HG03135 (cell line): Measurements from ENCODE around the gene NMS.
"Not testable (repeated sequence)": the region's sequence is repeated elsewhere in the genome, so short reads cannot be mapped to it uniquely, and the experiment has no call there.

ENCODE experiments used
- ATAC-seq: cut with Tn5 transposase; IDR thresholded peaks from one replicate; pipeline ENCODE4 v1.9.1; 2021; ENCODE audit warnings: mild to moderate bottlenecking, moderate library complexity; ENCODE audit not compliant: unreplicated experiment

Gene NMS, protein sequence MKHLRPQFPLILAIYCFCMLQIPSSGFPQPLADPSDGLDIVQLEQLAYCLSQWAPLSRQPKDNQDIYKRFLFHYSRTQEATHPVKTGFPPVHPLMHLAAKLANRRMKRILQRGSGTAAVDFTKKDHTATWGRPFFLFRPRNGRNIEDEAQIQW

GRCh38 chr2:100470182-100470581, at the start of gene NMS:
TSS of gene NMS (plus strand) at chr2:100470482. CDS start at chr2:100470489, 7 bp downstream.
- ATAC-seq, result no peak

DNA sequence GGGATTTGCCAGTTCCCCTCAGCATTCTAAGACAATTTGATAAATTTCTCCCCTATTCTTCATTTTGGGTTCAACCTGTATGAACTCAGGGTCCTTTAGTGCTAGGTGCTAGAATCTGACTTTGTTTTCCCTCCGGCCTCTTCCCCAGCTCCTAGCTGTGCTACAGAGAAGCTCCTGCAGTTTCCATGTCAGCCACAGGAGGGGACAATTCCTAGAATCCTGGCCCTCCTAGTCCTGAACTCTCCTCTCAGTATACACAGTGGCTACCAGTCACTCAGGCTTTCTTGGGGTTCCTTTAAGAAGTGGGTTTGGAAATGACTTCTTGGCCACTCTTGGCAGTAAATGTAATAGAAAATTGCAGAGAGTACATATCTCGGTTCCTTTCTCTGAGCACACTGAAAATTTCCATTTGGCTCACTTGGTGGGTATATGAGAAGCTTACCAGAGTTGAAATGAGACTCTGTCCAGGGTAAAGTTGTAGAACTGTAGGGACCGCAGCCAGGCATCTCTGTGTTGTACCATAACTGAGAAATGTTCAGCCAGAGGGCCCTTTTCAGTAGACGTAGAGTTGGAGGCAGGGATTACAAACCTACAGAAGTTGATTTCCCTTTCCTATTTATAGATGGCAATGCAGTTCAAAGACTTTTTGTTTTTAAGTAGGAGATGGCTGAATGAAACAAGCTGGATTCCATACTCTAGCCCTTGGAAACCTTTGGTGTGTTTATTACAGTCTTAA, 47.8 kb upstream of the NMS start:
- ATAC-seq, result no peak

- no peak for ATAC-seq
These were observed 46.7 kb upstream of the NMS start for GRCh38 chr2:100423631-100424030.

DNA sequence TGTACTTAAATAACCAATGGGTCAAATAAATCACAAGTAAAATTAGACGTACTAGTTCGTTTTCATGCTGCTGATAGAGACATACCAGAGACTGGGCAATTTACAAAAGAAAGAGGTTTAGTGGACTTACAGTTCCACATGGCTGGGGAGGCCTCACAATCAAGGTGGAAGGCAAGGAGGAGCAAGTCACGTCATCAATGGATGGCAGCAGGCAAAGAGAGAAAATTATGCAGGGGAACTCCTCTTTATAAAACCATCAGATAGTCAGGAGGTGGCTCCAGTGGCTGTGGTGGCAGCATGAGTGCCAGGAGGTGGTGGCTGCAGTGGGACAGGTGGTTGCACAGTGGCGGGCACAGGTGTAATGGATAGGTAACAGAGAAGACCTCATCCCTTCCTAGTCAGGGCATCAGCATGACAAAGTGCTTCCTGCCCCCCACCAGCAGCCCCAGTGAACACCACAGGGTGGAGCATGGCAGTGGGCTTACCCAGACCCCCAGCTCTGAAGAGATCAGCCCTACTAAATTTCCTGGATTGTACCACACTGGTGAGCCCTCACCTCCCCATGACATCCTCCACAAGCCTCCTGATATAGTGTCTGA, 45.9 kb upstream of the NMS start:
- ATAC-seq, result no peak

DNA sequence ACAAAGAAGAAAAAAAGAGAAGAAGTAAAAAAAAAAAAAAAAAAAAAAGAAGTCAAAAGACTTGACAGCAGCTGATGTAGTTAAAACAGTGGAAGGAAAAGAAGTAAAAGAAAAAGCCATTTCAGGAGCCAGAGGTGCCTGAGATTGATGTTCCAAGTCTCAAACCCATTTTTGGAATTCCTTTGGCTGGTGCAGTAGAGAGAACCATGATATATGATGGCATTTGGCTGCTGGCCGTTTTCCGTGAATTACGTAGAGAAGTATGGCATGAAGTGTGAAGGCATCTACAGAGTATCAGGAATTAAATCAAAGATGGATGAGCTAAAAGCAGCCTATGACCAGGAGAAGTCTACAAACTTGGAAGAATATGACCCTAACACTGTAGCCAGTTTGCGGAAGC, 45.2 kb upstream of the NMS start:
- no peak for ATAC-seq

GRCh38 chr2:100425573-100426383, 44.5 kb upstream of the NMS start:
- ATAC-seq, result no peak

- no peak for ATAC-seq
These were observed 43.9 kb upstream of the NMS start for GRCh38 chr2:100426384-100426720.

- no peak for ATAC-seq
These were observed 43.2 kb upstream of the NMS start for GRCh38 chr2:100427111-100427510.

DNA sequence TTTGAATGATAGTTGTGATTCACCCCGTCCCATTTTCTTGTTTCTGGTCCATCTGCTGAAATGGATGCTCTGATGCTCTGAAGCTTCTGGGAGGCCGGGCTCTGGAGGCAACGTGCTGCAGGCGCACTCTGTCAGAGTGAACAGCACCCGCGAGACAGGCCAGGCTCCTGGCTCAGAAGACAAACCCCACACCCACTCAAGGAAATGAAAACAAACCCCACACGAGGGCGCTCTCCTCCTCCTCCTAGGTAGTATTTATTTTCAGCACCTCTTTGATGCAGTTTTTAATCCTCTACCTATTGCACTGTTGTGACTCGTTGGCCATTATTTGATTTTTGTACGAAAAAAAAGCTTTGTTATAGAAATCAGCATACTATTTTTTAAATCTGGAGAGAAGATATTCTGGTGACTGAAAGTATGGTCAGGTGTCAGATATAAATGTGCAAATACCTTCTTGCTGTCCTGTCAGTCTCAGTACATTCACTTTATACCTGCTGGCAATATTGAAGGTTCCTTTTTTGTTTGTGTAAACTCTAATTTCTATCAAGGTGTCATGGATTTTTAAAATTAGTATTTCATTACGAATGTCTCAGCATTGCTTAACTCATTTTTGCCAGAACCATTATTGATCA, 42.5 kb upstream of the NMS start:
- no peak for ATAC-seq

GRCh38 chr2:100429726-100430125, 40.6 kb upstream of the NMS start:
- ATAC-seq, result no peak

- ATAC-seq, result no peak
These were observed 32.5 kb upstream of the NMS start for GRCh38 chr2:100437751-100438150.

- no peak for ATAC-seq
These were observed 23.6 kb upstream of the NMS start for GRCh38 chr2:100446696-100447095.

DNA sequence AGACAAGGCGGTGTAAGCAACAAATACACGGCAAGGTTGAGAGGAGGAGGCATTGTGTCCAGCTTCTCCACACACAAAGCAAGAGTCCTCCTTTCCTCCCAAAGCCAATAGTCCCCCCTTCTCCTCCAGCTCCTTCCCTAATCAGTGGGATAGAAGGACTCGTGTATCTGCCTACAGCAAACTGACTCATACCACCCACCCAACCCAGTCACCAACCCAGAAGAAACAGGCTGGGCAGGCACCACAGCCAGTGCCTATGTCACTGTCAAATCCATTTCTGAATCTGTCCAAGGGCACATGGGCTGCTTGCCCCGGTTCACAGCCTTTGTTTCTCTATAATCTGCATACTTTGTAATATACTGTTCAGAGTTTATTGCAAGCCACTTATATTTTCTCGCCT, 19.2 kb upstream of the NMS start:
- ATAC-seq, result no peak

DNA sequence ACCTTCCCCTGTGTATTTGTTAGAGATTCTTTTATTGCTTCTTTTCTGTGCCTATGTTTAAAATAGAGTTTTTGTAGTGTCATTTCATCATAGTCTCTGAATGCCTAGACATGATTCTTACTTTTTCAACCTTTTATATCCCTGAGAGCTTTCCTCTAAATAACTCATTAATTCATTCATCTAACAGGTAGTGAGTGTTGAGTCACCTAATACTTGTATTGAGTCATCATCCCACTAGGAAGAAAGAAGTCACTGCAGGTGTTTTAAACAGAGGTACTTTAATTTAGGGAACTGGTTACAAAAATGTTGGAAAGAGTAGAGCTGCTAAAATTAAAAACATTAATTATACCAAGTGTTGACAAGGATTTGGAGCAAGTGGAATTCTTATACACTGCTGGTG, 18.5 kb upstream of the NMS start:
- no peak for ATAC-seq

DNA sequence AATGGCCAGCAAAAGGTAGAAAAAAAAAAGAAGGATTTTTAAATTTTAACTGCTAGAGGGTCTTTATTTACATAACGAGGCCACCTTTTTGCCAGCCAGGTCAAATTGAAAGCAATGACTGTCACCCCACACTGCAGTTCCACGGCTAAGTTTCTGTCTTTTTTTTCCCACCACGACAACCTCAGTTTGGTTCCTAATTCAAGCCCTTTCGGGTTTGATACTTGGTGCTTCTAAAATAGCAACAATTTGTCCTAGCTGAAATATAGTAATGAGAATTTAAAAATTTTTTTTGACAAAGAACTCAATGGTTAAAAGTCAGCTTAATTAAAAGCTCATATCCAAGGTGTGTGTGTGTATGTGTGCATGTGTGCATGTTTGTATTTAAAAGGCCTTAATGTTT, 16.4 kb upstream of the NMS start:
- no peak for ATAC-seq

- not testable (repeated sequence) for ATAC-seq
These were observed 13.9 kb upstream of the NMS start for GRCh38 chr2:100456357-100456756.

DNA sequence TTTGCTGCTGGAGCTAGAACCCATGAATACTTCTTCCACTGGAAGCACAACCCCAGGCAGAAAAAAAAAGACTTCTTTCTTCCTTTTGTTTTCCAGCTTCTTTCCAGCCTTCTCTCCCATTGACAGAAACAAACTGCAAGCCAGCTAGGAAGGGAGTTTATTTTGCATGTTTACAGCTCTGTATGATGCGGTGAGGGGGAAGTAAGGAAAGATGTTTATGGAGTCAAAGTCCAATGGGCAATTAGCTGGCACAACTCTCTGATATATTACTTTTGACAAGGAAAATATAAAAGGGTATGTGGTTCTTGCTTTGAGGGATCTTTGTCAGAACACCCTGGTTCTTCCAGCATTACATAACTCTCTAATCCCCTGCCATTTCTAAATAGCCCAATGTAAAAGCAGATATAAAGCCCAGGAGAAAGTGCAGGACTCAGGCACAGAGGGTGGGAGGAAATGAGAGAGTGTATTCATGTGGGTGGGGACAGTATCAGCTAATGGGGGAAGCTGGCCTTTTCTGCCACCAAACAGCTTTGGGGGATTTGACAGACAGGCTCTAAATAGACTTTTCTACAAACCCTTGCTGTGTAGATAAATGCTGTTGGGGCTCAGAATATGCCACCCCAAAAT, 9.3 kb upstream of the NMS start:
- no peak for ATAC-seq

GRCh38 chr2:100470898-100471514, 724 bp downstream of the NMS start:
- ATAC-seq, result no peak

GRCh38 chr2:100476606-100477005, 6.3 kb downstream of the NMS start:
- no peak for ATAC-seq

DNA sequence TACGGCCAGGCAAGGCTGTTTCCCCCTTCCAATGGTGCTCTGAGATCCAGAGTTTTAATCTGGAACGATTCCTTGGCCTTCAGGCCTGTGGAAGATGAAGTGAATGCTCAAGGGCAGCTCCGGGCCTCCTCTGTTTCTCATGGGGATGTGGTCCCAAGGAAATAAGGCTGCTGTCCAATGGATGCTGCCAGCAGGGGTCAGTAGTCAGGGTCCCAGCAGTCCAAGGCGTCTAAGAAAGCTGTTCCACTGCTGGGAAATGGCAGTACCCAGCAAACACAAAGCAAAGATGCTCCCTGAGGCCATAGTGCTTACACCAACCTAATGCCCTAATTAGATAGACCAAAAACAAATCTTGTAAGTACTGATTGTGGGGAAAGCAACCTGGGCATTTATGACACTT, 12.5 kb downstream of the NMS start:
- ATAC-seq, result no peak
